Measurements from ENCODE around the gene CPT1B. TPM values are rescaled to one million over a fixed set of nuclear protein-coding genes. Genes with fewer than 3 reads are reported as not detected.

The CPT1B gene
- total RNA-seq, 1 experiment from 2014 or later, result 3.4 TPM

DNA sequence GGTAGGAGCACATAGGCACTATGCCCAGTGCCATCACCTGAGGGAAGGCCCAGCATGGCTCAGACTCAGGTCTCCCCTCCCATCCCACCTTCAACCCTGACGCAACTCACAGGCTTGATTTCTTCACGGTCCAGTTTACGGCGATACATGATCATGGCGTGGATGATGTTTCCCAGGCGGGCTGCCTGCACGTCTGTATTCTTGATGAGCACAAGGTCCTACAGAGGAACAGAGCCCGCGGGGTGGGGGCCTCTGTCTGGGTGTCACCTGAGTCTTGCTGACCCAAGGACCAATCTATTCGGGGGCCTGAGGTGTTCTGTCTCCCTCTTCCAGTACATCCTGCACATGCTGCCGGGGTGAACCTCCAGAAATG is 3.9 kb downstream of the CPT1B start:
- DNase-seq (ENCODE audit: low spot score), result no peak
- in situ Hi-C loops (cut with HindIII; ENCODE audit: low sequenced_read_pairs), result loop anchor here (10.0 kb wide), 1 partner anchor 80 kb away; no protein-coding TSS in a partner anchor

DNA sequence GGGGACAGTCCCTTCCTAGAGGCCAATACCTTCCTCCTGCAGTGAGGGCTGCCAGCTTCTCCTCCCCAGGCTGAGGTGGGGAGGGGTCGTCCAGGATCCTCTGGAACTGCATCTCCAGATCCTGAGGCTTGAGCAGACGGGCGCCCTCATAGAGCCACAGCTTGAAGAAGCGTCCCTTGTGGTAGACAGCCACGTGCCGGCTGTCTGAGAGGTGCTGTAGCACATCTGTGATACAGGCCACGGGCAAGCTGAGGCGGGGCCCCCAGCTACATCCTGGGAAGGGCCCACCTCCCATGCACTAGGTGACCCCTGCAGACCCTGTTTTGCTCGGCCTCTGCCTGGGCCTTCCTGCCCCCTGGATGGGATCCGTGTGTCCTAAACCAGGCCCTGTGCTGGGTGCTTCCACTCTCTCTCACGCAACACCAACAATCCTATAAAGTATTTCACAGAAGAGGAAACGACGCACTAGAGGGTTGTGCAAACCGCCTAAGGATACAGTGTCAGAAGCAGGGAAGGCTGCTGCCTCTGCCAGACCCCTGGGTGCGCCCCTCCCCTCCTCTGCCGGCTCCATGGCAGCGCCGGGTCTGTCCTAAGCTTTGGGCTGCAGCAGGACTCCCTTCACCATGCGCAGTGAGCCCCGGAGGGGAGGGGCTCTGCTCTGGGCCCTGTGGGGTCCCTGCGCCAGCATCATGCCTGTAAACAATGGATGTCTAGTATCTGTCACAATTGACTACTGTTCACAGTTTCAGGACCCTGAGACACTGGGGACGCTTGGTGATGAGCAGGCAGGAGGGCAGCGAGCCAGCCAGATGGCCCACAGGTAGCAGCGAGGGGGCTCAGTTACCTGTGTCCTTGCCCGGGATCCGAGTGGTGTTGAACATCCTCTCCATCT is 4.5 kb downstream of the CPT1B start:
- DNase-seq (ENCODE audit: low spot score), result no peak
- in situ Hi-C loops (cut with HindIII; ENCODE audit: low sequenced_read_pairs), result loop anchor here (10.0 kb wide), 1 partner anchor 79 kb away; no protein-coding TSS in a partner anchor

DNA sequence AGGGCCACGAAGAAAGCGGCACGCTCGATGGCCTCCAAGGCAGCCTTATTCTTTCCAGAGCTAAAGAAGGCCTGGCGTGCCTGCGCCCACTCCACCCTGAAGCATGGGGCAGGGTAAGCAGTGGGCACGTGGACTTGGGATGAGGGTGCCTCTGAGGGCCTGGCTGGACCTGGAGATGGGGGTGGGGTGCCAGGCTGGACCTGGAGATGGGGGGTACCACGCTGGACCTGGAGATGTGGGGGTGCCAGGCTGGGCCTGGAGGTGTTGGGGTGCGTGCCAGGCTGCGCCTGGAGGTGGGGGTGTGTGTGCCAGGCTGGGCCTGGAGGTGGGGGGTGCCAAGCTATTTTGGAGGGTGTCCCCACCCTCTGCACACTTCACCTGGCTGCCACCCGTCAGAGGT is 5.3 kb downstream of the CPT1B start:
- DNase-seq (ENCODE audit: low spot score), result no peak

DNA sequence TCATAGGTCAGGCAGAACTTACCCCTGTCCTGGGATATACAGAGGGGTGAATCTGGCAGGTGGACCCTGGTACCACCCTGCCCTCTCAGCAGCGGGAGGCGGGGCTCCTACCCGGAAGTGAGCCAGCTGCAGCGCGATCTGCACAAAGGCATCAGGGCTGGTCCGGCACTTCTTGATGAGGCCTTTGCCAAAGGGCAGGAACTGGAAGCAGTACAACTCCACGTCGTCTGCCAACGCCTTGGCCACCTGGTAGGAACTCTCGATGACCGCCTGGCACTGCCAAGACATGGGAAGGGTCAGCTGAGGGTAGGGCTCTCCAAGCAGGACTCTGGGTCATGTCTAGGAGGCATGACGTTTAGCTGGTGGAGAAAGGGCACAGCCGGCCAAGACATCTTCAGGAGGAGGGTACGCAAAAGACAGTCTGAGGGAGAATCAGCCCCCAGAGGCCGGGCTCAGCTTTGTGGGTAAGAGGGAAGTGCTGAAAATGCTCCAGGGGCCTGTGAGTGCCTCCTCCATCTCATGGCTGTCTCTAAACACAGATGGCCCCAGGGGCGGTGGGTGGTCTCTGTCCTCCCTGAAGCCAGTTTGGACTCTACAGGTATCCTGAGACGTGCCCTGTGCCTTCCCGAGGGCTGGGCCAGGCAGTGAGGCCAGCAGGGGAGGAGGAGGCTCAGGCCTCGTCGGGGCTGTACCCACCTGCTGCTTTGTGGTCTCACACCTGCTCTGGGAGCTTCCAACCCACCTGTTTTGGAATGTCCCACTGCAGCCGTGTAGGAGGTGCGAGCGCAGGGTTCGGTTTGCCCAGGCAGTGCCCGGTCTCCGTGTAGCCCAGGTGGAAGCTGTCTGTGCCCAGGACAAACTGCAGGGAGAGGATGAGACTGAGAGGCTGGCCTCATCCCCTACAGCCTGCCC is 6.7 kb downstream of the CPT1B start:
- in situ Hi-C loops (cut with HindIII; ENCODE audit: low sequenced_read_pairs), result loop anchor here (10.0 kb wide), 1 partner anchor 77 kb away; no protein-coding TSS in a partner anchor
- no peak for DNase-seq (ENCODE audit: low spot score)

More for the DNA sequence above, 5.3 kb downstream of the CPT1B start:
- in situ Hi-C loops (cut with HindIII; ENCODE audit: low sequenced_read_pairs), result loop anchor here (10.0 kb wide), 1 partner anchor 78 kb away; no protein-coding TSS in a partner anchor

DNA sequence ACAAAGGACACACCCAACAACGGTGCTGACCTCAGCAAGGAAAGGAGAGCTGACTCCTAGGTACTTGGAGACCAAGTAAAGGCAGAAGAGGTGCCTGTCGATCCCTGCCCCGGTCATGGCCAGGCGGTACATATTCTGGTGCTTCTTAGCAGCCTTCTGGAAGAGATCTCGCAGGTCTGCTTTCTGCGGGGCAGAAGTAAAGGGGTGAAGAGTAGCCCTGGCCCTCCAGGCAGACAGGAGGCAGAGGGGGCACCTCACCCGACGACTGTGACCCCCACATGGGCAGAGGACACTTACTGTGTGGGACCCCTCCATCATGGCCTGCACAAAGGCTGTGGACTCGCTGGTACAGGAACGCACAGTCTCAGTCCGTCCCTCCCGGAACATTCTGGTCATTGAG is 7.4 kb downstream of the CPT1B start:
- no peak for DNase-seq (ENCODE audit: low spot score)
- in situ Hi-C loops (cut with HindIII; ENCODE audit: low sequenced_read_pairs), result loop anchor here (10.0 kb wide), 1 partner anchor 76 kb away; no protein-coding TSS in a partner anchor

DNA sequence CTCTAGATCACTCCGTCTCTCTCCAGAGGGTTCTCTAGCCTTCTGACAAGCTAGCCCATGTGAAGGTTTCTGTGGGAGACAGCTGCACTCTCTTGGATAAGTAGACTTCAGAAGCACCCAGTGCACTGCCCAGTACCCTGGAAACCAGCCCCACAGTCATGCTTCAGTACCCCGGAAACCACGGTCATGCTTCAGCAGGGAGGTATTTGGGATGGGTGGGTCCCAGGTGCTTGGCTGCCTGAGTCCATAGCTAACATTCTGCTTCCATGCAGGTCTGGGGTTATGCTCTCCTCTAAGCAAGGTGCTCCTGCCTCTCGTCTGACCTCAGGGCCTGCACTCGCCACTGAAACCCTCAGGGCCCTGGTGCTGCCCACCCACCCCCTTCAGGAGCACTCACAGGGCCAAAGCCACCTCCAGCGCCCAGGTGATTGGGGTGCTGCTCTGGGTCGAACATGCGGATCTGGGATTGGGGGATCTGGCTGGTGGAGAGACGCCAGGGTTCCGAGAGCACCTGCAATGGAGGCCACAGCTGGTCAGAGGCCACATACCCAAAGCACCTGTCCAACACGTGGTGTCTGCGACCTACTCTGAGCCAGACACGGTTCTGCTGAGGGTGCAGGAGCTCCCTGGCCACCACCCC is 8.2 kb downstream of the CPT1B start:
- DNase-seq (ENCODE audit: low spot score), result no peak
- in situ Hi-C loops (cut with HindIII; ENCODE audit: low sequenced_read_pairs), result loop anchor here (10.0 kb wide), 1 partner anchor 75 kb away; no protein-coding TSS in a partner anchor

DNA sequence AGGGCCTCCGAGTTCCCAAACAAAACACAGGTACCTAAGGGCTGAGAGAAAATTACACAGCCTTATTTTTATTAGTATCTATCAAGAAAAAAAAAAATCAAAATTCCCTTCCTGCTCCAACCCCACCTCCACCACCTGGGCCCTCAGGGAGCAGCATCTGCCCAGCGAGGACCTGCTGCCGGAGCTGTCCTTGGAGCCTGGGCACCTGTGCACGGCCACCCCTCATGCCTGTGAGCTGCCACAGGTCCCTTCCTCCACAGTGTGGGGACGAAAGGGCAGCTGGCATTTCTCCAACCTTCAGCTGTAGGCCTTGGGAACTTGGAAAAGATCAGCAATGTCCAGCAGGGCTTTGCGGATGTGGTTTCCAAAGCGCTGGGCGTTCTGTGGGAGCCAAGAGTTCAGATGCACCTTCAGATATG is 9.2 kb downstream of the CPT1B start:
- no peak for DNase-seq (ENCODE audit: low spot score)
- in situ Hi-C loops (cut with HindIII; ENCODE audit: low sequenced_read_pairs), result no loop called here

DNA sequence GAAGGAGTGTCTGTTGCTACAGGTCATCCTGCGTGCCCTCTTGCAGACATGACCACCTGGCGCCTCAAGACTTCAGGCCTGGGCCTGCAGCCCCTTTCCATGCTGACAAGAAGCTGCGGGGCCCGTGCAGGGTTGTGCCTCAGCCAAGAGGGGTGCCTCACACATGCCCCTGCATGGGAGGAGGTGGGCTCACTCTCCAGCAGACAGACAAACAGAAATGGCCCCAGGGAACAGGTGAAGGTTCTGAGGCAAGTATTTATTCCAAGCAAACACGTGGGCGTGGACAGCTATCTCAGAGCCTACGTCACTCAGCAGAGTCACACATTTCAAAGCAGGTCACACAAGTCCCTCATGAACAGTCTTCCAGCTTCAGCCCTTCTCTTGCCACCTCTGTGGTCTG is 9.6 kb downstream of the CPT1B start:
- DNase-seq (ENCODE audit: low spot score), result no peak
- in situ Hi-C loops (cut with HindIII; ENCODE audit: low sequenced_read_pairs), result no loop called here

DNA sequence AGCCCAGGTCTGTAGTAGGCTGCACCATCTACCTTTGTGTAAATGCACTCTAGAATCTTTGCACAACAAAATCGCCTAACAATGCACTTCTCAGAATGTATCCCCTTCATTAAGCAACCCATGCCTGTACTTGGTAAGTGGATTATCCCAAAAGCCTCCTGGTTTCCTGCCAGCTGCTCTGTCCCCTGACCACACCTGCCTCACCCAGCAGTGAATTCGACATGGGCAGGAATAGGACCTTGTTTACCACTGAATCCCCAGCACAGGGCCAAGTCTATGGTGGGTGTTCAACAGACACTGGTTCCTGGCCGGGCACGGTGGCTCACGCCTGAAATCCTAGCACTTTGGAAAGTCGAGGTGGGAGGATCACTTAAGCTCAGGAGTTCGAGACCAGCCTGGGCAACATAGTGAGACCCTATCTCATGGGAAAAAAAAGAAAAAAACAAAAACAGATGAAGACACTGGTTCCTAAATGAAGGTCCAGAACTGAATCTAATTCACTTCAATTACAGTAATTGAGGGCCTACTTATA is 10.4 kb downstream of the CPT1B start:
- no peak for DNase-seq (ENCODE audit: low spot score)
- in situ Hi-C loops (cut with HindIII; ENCODE audit: low sequenced_read_pairs), result no loop called here

DNA sequence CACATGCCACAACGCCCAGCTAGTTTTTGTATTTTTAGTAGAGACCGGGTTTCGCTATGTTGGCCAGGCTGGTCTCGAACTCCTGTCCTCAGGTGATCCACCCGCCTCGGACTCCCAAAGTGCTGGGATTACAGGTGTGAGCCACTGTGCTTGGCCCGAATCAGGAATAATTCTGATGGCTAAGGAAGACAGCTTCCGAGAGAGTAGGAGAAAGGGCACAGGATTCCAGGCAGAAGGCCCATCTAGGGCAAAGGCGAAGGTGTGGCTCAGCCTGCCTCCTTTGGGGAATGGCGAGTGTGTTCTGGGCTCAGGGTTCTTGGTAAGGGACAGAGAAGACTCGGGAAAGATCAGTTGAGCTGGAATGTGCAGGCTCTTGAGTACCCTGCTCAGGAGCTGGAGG is 13.9 kb downstream of the CPT1B start:
- no peak for DNase-seq (ENCODE audit: low spot score)
- in situ Hi-C loops (cut with HindIII; ENCODE audit: low sequenced_read_pairs), result no loop called here

DNA sequence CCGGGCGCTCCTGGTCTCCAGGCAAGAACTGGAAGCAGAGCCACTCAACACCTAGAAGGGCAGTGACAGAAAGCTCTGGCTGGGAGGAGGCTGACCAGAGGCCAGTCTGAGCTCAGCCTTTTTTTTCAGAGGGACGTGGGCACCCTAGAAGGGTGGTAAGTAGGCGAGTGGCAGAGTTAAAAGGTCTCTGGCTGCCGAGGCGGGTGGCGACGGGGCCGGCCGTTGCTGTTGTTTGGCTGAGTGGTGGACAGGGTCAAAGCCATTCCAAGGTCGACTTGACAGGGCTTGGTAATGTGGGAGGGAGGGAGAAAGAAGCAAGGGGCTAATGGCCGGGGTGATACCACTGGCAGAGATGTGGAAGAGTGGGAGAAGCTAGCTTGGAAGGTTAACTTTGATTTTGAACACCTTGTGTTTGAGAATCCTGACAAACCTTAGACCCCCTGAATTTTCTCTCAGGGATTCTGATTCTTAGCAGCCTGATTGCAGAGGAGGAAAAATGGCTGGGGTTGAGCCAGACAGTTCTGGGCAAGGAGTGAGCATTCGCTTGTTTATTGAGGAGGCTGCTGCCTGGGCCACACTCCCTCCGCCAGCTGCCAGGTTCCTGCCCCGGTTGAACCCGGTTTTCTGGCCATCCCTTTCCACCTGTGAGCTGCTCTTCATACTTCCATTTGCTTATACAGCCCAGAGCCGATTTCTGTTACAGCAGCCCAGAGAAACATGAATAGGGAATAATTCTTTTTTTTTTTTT is 14.6 kb downstream of the CPT1B start:
- in situ Hi-C loops (cut with HindIII; ENCODE audit: low sequenced_read_pairs), result no loop called here
- peak; percentile 68 for DNase-seq (ENCODE audit: low spot score)

DNA sequence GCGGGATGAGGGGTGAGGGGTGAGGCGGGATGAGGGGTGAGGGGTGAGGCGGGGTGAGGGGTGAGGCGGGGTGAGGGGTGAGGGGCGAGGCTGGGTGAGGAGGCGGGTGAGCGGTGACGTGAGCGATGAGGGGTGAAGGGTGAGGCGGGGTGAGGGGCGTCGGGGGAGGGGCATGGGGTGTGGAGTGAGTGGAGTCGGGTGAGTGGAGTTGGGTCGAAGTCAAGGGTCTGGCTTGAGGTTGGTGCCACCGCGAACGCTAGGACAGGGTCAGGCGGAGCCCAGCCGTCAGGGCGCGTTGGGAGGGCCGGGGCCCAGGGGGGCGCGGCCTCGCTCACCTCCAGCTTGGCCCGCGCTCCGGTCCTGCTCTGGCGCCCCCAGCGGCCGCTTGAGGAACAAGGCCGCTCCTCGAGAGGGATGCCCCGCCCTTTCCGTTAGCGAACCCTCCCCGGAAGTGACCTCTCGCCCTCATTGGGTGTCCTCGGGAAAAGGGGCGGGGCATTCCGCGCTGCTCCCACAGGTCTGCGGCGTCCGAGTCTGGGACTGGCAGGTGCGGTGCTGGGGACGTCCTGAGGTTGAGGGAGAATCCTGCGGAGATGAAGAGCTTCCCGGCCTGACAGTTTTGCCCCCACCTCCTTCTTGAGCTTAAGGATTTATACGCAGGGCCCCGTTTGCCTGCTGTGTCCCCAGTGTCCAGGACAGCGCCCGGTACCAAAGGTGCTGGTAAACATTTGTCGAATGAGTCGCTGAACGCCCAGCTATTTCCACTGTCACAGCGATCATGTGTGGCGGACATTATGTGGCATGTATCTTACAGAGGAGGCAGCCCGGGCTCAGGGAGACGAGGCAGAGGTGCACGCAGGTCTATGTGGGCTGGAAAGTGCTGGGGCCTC is 15.5 kb downstream of the CPT1B start, which contains the start of gene SYCE3:
TSS of gene SYCE3 (minus strand) at position 397 of the 890 bp plus-strand sequence. CDS start 6,514 bp downstream, outside the sequence.
- in situ Hi-C loops (cut with HindIII; ENCODE audit: low sequenced_read_pairs), result no loop called here
- peak; percentile 98 for DNase-seq (ENCODE audit: low spot score)

DNA sequence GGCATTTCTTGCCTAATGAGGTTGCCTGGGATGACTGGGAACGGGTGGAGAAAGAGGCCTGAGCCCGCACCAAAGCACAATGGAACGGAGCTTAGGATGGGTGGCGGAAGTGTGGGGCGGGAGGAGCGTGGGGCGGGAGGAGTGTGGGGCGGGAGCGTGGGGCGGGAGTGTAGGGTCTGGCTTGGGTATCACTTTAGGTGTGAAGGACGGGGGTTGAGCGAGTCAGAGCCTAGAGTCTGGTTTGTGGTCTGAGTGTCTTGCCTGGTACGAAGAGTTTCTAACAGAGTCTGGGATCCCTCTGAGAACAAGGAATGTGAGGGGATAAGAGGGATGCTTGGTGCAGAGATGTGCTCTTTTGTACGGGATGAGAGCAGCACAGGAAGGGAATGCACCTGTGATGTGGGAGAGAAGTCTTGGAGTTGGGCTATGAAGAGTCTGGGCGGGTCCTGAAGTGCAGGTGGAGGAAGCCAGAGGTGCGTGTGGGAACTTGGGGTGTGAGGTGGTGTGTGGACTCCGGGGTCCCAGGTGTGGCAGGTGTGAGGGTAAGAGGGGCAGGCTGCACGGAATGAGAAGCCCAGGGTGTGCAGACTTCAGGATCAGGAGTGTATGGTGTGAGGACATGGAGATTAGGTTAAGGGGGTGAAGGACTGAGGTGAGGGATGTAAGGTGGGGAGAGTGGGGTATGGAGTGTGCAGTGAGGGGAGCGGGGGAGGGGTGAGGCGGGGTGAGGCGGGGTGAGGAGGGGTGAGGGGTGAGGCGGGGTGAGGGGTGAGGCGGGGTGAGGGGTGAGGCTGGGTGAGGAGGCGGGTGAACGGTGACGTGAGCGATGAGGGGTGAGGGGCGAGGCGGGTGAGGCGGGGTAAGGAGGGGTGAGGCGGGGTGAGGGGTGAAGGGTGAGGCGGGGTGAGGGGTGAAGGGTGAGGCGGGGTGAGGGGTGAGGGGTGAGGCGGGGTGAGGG is 16.5 kb downstream of the CPT1B start:
- DNase-seq (ENCODE audit: low spot score), result no peak
- in situ Hi-C loops (cut with HindIII; ENCODE audit: low sequenced_read_pairs), result no loop called here

DNA sequence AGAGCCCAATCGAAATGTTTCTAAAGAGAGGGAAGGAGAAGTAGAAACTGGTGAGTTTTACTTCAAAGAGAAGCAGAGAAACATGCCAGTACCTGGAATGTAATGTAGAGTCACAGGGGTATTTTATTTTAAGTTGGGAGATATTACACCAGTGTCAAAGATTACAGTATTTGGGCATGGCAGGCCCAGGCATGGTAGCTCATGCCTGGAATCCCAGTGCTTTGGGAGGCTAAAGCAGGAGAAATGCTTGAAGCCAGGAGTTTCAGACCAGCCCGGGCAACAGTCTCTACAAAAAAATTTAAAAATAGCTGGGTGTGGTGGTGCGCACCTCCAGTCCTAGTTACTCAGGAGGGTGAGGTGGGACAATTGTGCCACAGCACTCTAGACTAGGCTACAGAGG is 18.2 kb downstream of the CPT1B start:
- no peak for DNase-seq (ENCODE audit: low spot score)
- in situ Hi-C loops (cut with HindIII; ENCODE audit: low sequenced_read_pairs), result no loop called here

DNA sequence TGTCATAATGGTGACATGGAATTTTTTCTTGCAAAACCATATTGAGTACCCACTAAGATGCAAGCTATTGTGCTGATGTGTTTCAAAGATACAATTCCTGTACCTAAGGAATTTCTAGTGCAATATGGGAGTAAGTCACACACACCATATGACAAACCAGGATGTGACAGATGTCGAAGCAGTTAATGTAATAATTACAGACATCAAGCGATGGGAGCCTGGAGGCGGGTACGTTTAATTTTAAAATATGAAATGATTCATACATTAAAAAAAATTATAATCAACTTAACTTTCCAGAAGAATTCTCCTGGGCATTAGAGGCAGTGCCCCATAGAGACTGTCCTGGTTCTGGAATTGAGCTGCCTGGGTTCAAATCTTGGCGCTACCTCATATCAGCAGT is 21.5 kb downstream of the CPT1B start:
- in situ Hi-C loops (cut with HindIII; ENCODE audit: low sequenced_read_pairs), result no loop called here
- DNase-seq (ENCODE audit: low spot score), result no peak

DNA sequence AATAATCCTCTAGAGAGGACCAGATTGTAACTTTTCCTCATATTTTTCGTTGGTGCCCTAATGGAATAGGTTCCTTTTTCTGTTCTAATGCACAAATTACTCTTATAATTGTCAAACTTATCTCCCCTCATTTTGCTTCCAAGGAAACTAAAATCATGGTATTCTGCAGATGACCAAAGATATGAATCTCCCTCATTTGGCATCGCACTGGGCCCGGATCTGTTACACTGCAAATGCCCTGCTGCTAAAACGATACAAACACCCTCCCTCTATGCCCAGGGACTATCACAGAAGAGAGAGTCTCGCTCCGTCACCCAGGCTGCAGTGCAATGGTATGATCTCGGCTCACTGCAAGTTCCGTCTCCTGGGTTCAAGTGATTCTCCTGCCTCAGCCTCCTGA is 24.9 kb downstream of the CPT1B start:
- in situ Hi-C loops (cut with HindIII; ENCODE audit: low sequenced_read_pairs), result no loop called here
- no peak for DNase-seq (ENCODE audit: low spot score)

Data from G401 (cell line).